IPS-15b (cell line): Measurements from ENCODE around the gene ADAM8.
A peak's percentile ranks its signal among the peaks of the same experiment; 100 is the strongest.

Source experiments
- H3K27me3 ChIP-seq: one replicate; pipeline ENCODE4 v1.6.1; 2013; ENCODE audit warnings: low read length; ENCODE audit not compliant: control insufficient read depth, insufficient read depth
- H3K36me3 ChIP-seq: one replicate; pipeline ENCODE4 v1.6.1; 2013; ENCODE audit warnings: low read length; ENCODE audit not compliant: control insufficient read depth, insufficient read depth
- H3K4me1 ChIP-seq: one replicate; pipeline ENCODE4 v1.6.1; 2013; ENCODE audit warnings: mild to moderate bottlenecking, low read length; ENCODE audit not compliant: control insufficient read depth, insufficient read depth
- H3K4me3 ChIP-seq: one replicate; pipeline ENCODE4 v1.5.1; 2013; ENCODE audit warnings: low read depth, low read length
- H3K9ac ChIP-seq: one replicate; pipeline ENCODE4 v1.6.1; 2013; ENCODE audit warnings: low read depth, mild to moderate bottlenecking, low read length
- H3K9me3 ChIP-seq: one replicate; pipeline ENCODE4 v1.6.1; 2013; ENCODE audit warnings: mild to moderate bottlenecking, low read length; ENCODE audit not compliant: control insufficient read depth, insufficient read depth

The ADAM8 gene

GRCh38 chr10:133314911-133315310, 38.2 kb upstream of the ADAM8 start:
- Histone ChIP-seq H3K4me3 (no peak overlapping the region), H3K9ac (no peak overlapping the region), H3K9me3 (no peaks in the 10 kb centered on the region), H3K4me1 (no peaks in the 10 kb centered on the region), H3K27me3 (peaks cover 9% of the 10 kb centered on the region), H3K36me3 (peaks cover 11% of the 10 kb centered on the region)

GRCh38 chr10:133313192-133313591, 36.5 kb upstream of the ADAM8 start:
- no peaks in the 10 kb centered on the region for H3K4me1 ChIP-seq
- peaks cover 11% of the 10 kb centered on the region for H3K36me3 ChIP-seq
- H3K9ac ChIP-seq, result no peak overlapping the region
- H3K4me3 ChIP-seq, result no peak overlapping the region
- no peaks in the 10 kb centered on the region for H3K9me3 ChIP-seq
- H3K27me3 ChIP-seq, result no peaks in the 10 kb centered on the region

- peaks cover under 1% of the 10 kb centered on the region for H3K4me1 ChIP-seq
- H3K27me3 ChIP-seq, result no peaks in the 10 kb centered on the region
These were observed 36.1 kb upstream of the ADAM8 start for GRCh38 chr10:133312769-133313145.

GRCh38 chr10:133312016-133312768, 35.5 kb upstream of the ADAM8 start:
- Histone ChIP-seq H3K27me3 (no peaks in the 10 kb centered on the region), H3K4me3 (no peak overlapping the region), H3K4me1 (peaks cover 7% of the 10 kb centered on the region), H3K9me3 (no peaks in the 10 kb centered on the region), H3K9ac (no peak overlapping the region), H3K36me3 (peaks cover 11% of the 10 kb centered on the region)

More at GRCh38 chr10:133312769-133313145, 36.1 kb upstream of the ADAM8 start:
- H3K36me3 ChIP-seq, result peaks cover 11% of the 10 kb centered on the region
- H3K9ac ChIP-seq, result no peak overlapping the region
- no peaks in the 10 kb centered on the region for H3K9me3 ChIP-seq
- H3K4me3 ChIP-seq, result no peak overlapping the region

- Histone ChIP-seq H3K4me3 (no peak overlapping the region), H3K4me1 (peaks cover 7% of the 10 kb centered on the region), H3K9ac (no peak overlapping the region), H3K27me3 (no peaks in the 10 kb centered on the region), H3K36me3 (peaks cover 11% of the 10 kb centered on the region), H3K9me3 (no peaks in the 10 kb centered on the region)
These were observed 34.9 kb upstream of the ADAM8 start for GRCh38 chr10:133311570-133311969.

- H3K27me3 ChIP-seq, result no peaks in the 10 kb centered on the region
- H3K36me3 ChIP-seq, result peaks cover 11% of the 10 kb centered on the region
- no peak overlapping the region for H3K4me3 ChIP-seq
- H3K4me1 ChIP-seq, result peaks cover 7% of the 10 kb centered on the region
- H3K9me3 ChIP-seq, result no peaks in the 10 kb centered on the region
- no peak overlapping the region for H3K9ac ChIP-seq
These were observed 34.1 kb upstream of the ADAM8 start for GRCh38 chr10:133310789-133311188.

- H3K4me3 ChIP-seq, result no peak overlapping the region
These were observed 33.7 kb upstream of the ADAM8 start for GRCh38 chr10:133310399-133310755.

GRCh38 chr10:133309720-133310398, 33.2 kb upstream of the ADAM8 start:
- Histone ChIP-seq H3K4me3 (peak overlapping the region; percentile 47), H3K4me1 (peaks cover 7% of the 10 kb centered on the region)

More at GRCh38 chr10:133310399-133310755, 33.7 kb upstream of the ADAM8 start:
- H3K27me3 ChIP-seq, result no peaks in the 10 kb centered on the region
- H3K9ac ChIP-seq, result no peak overlapping the region
- H3K36me3 ChIP-seq, result peaks cover 11% of the 10 kb centered on the region
- H3K4me1 ChIP-seq, result peaks cover 7% of the 10 kb centered on the region
- no peaks in the 10 kb centered on the region for H3K9me3 ChIP-seq

GRCh38 chr10:133309100-133309719, 32.5 kb upstream of the ADAM8 start:
- Histone ChIP-seq H3K9me3 (no peaks in the 10 kb centered on the region), H3K4me3 (peak overlapping the region; percentile 61), H3K36me3 (peaks cover 11% of the 10 kb centered on the region), H3K27me3 (no peaks in the 10 kb centered on the region), H3K9ac (peak overlapping the region; percentile 81), H3K4me1 (peaks cover 7% of the 10 kb centered on the region)

More at GRCh38 chr10:133309720-133310398, 33.2 kb upstream of the ADAM8 start:
- Histone ChIP-seq H3K9ac (no peak overlapping the region), H3K27me3 (no peaks in the 10 kb centered on the region), H3K9me3 (no peaks in the 10 kb centered on the region), H3K36me3 (peaks cover 11% of the 10 kb centered on the region)

- peak within 1 kb of the TSS; percentile 61 for H3K4me3 ChIP-seq
- H3K9me3 ChIP-seq, result no peaks in the 10 kb centered on the region
- peaks cover 7% of the 10 kb centered on the region for H3K4me1 ChIP-seq
- H3K36me3 ChIP-seq, result peaks cover 11% of the 10 kb centered on the region
- no peaks in the 10 kb centered on the region for H3K27me3 ChIP-seq
- H3K9ac ChIP-seq, result peak within 1 kb of the TSS; percentile 81
These were observed 31.9 kb upstream of the ADAM8 start, which contains the start of the genes TUBGCP2 and ZNF511 for GRCh38 chr10:133308421-133309099. Gene TUBGCP2 (minus strand): TSS chr10:133308872. CDS start chr10:133302941, 5,931 bp downstream. Gene ZNF511 (plus strand): TSS chr10:133308914. CDS start chr10:133308944, 30 bp downstream.

- Histone ChIP-seq H3K9me3 (no peaks in the 10 kb centered on the region), H3K4me1 (peaks cover 7% of the 10 kb centered on the region), H3K9ac (no peak overlapping the region), H3K4me3 (peak overlapping the region; percentile 61), H3K36me3 (peaks cover 11% of the 10 kb centered on the region), H3K27me3 (no peaks in the 10 kb centered on the region)
These were observed 31.2 kb upstream of the ADAM8 start for GRCh38 chr10:133307776-133308420.
